ENCODE results near the gene ROBO2.
"Not testable (repeated sequence)": the region's sequence is repeated elsewhere in the genome, so short reads cannot be mapped to it uniquely, and the experiment has no call there.

The ROBO2 gene

GRCh38 chr3:77410334-77410733 lies 370.4 kb downstream of the ROBO2 start:
- not testable (repeated sequence) for H3K4me1 ChIP-seq (ENCODE audit: insufficient read depth, low read length); H2AFZ ChIP-seq (ENCODE audit: low read depth, low read length); H3K27me3 ChIP-seq (ENCODE audit: insufficient read depth, low read length); H3K4me3 ChIP-seq (ENCODE audit: low read length); H3K9me3 ChIP-seq (ENCODE audit: low read length); H3K36me3 ChIP-seq (ENCODE audit: insufficient read depth, low read length)

- Histone ChIP-seq H3K4me3 (ENCODE audit: low read length) (no peak overlapping the region), H3K9me3 (ENCODE audit: low read length) (no peaks in the 10 kb centered on the region), H3K27me3 (ENCODE audit: insufficient read depth, low read length) (no peaks in the 10 kb centered on the region), H3K36me3 (ENCODE audit: insufficient read depth, low read length) (no peaks in the 10 kb centered on the region), H3K4me1 (ENCODE audit: insufficient read depth, low read length) (no peaks in the 10 kb centered on the region), H2AFZ (ENCODE audit: low read depth, low read length) (no peak overlapping the region)
Observed at GRCh38 chr3:77411334-77411733, 371.4 kb downstream of the ROBO2 start.

- H3K27me3 ChIP-seq (ENCODE audit: insufficient read depth, low read length): no peaks in the 10 kb centered on the region
- H3K36me3 ChIP-seq (ENCODE audit: insufficient read depth, low read length): no peaks in the 10 kb centered on the region
- H3K4me3 ChIP-seq (ENCODE audit: low read length): no peak overlapping the region
- H3K4me1 ChIP-seq (ENCODE audit: insufficient read depth, low read length): no peaks in the 10 kb centered on the region
- H2AFZ ChIP-seq (ENCODE audit: low read depth, low read length): no peak overlapping the region
- no peaks in the 10 kb centered on the region for H3K9me3 ChIP-seq (ENCODE audit: low read length)
Observed at GRCh38 chr3:77412021-77412438, 372.1 kb downstream of the ROBO2 start.

DNA sequence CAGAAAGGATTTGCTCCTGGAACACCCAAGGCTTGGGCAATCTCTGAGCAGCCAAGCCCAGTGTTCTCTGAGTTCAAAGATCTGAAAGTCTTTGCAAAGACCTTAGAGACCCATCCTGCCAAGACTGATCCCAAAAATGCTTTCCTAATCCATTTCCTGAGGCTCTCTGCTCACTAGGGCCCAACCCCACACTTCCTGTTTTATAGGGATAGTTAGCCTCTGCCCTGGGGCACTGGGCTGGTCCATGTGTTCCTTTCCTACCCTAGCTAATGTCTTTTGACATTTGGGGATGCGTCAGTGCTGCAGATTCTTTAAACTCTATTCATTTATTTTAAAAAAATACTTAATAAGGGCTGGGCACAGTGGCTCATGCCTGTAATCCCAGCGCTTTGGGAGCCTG lies 372.7 kb downstream of the ROBO2 start:
- Histone ChIP-seq H3K36me3 (ENCODE audit: insufficient read depth, low read length) (no peaks in the 10 kb centered on the region), H2AFZ (ENCODE audit: low read depth, low read length) (no peak overlapping the region), H3K9me3 (ENCODE audit: low read length) (no peaks in the 10 kb centered on the region), H3K27me3 (ENCODE audit: insufficient read depth, low read length) (no peaks in the 10 kb centered on the region), H3K4me3 (ENCODE audit: low read length) (no peak overlapping the region), H3K4me1 (ENCODE audit: insufficient read depth, low read length) (no peaks in the 10 kb centered on the region)

DNA sequence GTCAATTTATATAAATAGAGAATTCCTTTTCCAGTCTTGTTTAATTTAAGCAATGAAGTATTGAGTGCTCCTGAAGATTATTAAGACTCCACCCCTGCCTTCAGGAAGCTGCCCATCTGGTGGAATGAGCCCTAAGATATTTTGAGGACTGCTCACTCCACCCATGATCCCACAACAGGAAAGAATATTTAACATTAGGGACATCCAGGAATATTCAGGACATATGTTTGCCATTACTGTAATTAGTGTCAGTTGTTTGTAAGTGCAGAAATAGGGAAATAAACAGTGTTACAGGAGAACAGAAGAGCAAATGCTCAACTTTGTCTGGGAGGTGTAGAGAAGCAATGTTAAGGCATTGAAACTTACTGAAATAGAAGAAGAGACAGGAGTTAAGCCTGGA lies 375.0 kb downstream of the ROBO2 start:
- Histone ChIP-seq H3K4me3 (ENCODE audit: low read length) (no peak overlapping the region), H3K9me3 (ENCODE audit: low read length) (no peaks in the 10 kb centered on the region), H3K4me1 (ENCODE audit: insufficient read depth, low read length) (no peaks in the 10 kb centered on the region), H2AFZ (ENCODE audit: low read depth, low read length) (no peak overlapping the region), H3K36me3 (ENCODE audit: insufficient read depth, low read length) (no peaks in the 10 kb centered on the region), H3K27me3 (ENCODE audit: insufficient read depth, low read length) (no peaks in the 10 kb centered on the region)

GRCh38 chr3:77420336-77420735 lies 380.4 kb downstream of the ROBO2 start:
- no peak overlapping the region for H3K4me3 ChIP-seq (ENCODE audit: low read length)
- H3K4me1 ChIP-seq (ENCODE audit: insufficient read depth, low read length): no peaks in the 10 kb centered on the region
- H2AFZ ChIP-seq (ENCODE audit: low read depth, low read length): no peak overlapping the region
- no peaks in the 10 kb centered on the region for H3K27me3 ChIP-seq (ENCODE audit: insufficient read depth, low read length)
- H3K9me3 ChIP-seq (ENCODE audit: low read length): no peaks in the 10 kb centered on the region
- H3K36me3 ChIP-seq (ENCODE audit: insufficient read depth, low read length): no peaks in the 10 kb centered on the region

DNA sequence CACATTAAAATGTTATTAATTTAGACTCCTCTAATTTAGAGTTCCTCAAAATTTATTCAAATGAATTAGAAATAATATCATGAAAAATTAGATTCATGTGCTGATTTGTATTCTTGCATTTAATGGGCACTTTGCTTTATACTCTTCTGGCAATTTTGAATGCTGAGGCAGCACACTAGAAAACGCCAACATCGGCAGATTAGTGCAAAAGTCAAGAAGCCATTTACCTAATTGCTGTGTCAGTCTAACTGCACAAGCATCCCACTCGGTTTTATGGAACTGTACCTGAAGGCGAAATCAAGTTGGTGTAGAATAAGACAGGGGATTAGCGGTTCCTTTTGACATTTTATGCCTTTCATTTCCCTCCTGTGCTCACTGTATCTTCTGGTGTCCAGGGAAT lies 382.0 kb downstream of the ROBO2 start:
- Histone ChIP-seq H3K4me1 (ENCODE audit: insufficient read depth, low read length) (no peaks in the 10 kb centered on the region), H2AFZ (ENCODE audit: low read depth, low read length) (no peak overlapping the region), H3K27me3 (ENCODE audit: insufficient read depth, low read length) (no peaks in the 10 kb centered on the region), H3K4me3 (ENCODE audit: low read length) (no peak overlapping the region), H3K36me3 (ENCODE audit: insufficient read depth, low read length) (no peaks in the 10 kb centered on the region), H3K9me3 (ENCODE audit: low read length) (no peaks in the 10 kb centered on the region)

DNA sequence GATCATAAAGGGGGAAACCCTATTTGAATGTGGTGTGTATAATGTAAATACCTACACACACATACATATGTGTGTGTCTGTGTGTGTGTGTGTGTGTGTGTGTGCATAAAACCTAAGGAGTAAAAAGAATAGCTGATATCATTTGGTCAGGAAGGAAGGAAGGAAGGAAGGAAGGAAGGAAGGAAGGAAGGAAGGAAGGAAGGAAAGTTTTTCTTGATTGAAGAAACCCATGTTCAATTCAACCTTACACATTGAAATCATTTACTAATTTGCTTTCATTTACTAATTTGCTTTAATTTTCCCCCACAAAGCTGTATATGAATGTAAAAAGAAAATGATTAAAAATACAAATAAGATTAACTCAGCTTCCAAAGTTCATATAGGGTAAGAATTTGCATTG lies 386.6 kb downstream of the ROBO2 start:
- no peaks in the 10 kb centered on the region for H3K27me3 ChIP-seq (ENCODE audit: insufficient read depth, low read length)
- no peak overlapping the region for H2AFZ ChIP-seq (ENCODE audit: low read depth, low read length)
- no peak overlapping the region for H3K4me3 ChIP-seq (ENCODE audit: low read length)
- H3K36me3 ChIP-seq (ENCODE audit: insufficient read depth, low read length): no peaks in the 10 kb centered on the region
- no peaks in the 10 kb centered on the region for H3K4me1 ChIP-seq (ENCODE audit: insufficient read depth, low read length)
- no peaks in the 10 kb centered on the region for H3K9me3 ChIP-seq (ENCODE audit: low read length)

GRCh38 chr3:77427528-77427927 lies 387.6 kb downstream of the ROBO2 start:
- Histone ChIP-seq H3K9me3 (ENCODE audit: low read length) (no peaks in the 10 kb centered on the region), H3K4me1 (ENCODE audit: insufficient read depth, low read length) (no peaks in the 10 kb centered on the region), H3K27me3 (ENCODE audit: insufficient read depth, low read length) (no peaks in the 10 kb centered on the region), H3K4me3 (ENCODE audit: low read length) (no peak overlapping the region), H2AFZ (ENCODE audit: low read depth, low read length) (no peak overlapping the region), H3K36me3 (ENCODE audit: insufficient read depth, low read length) (no peaks in the 10 kb centered on the region)

DNA sequence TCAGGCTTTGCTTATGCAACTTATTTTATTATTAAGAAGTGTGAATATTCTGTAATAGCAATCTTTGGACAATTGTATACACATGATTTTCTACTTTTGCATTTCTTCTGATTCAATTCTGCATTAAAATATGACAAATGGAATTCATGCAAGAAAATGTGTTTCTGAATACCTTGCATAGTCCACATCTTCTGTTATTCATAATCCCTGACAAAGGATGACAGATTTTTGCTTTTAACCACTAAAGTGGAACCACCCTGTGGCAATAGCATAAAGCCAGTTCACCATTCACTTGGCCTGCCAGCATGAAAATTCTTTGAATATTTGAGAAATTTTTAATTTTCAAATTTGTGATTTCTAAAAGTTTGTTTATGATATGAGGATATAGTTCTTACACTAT lies 397.0 kb downstream of the ROBO2 start:
- Histone ChIP-seq H3K4me1 (ENCODE audit: insufficient read depth, low read length) (no peaks in the 10 kb centered on the region), H3K27me3 (ENCODE audit: insufficient read depth, low read length) (no peaks in the 10 kb centered on the region), H3K9me3 (ENCODE audit: low read length) (no peaks in the 10 kb centered on the region)

DNA sequence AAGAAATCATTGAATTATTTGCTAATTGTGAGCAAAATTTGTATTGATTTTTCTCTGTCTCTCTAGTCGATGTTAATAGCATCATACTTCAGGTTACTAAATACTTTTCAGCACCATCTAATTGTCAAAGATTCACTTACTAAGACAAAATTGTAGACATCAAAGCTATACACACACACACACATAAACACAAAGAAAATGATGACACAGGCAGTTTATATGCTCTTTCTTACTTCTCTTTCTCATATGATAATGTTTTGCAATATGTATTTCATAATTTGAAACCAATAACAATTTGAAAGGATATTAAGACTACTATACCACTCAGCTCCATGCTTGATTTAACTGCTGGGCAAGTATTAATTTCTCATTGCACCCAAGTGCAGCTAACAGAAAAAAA lies 406.2 kb downstream of the ROBO2 start:
- H3K36me3 ChIP-seq (ENCODE audit: insufficient read depth, low read length): no peaks in the 10 kb centered on the region
- H2AFZ ChIP-seq (ENCODE audit: low read depth, low read length): no peak overlapping the region
- H3K4me3 ChIP-seq (ENCODE audit: low read length): no peak overlapping the region
- no peaks in the 10 kb centered on the region for H3K4me1 ChIP-seq (ENCODE audit: insufficient read depth, low read length)
- H3K9me3 ChIP-seq (ENCODE audit: low read length): no peaks in the 10 kb centered on the region
- no peaks in the 10 kb centered on the region for H3K27me3 ChIP-seq (ENCODE audit: insufficient read depth, low read length)

More for the DNA sequence above, 397.0 kb downstream of the ROBO2 start:
- no peak overlapping the region for H3K4me3 ChIP-seq (ENCODE audit: low read length)
- no peak overlapping the region for H2AFZ ChIP-seq (ENCODE audit: low read depth, low read length)
- no peaks in the 10 kb centered on the region for H3K36me3 ChIP-seq (ENCODE audit: insufficient read depth, low read length)

DNA sequence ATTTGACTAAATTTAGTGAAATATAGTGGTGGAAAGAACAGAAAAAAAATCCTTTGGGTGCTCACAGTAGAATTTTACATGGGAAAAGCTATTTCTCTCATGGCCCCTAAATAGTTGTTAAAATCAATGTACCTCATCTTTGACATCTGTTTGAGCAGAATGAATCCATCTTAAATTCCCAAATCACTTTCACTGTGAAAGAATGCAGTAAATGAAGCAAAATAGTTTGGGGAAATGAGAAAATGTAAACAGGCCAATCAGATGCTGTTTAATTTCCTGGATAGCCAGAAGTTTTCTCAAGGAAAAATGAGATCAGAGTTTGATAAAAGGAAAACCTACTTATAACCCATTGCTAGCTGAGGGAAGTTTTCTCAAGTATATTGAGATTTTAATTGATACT lies 406.9 kb downstream of the ROBO2 start:
- no peaks in the 10 kb centered on the region for H3K4me1 ChIP-seq (ENCODE audit: insufficient read depth, low read length)
- H3K4me3 ChIP-seq (ENCODE audit: low read length): no peak overlapping the region
- H3K27me3 ChIP-seq (ENCODE audit: insufficient read depth, low read length): no peaks in the 10 kb centered on the region
- H3K9me3 ChIP-seq (ENCODE audit: low read length): no peaks in the 10 kb centered on the region
- no peak overlapping the region for H2AFZ ChIP-seq (ENCODE audit: low read depth, low read length)
- no peaks in the 10 kb centered on the region for H3K36me3 ChIP-seq (ENCODE audit: insufficient read depth, low read length)

- no peaks in the 10 kb centered on the region for H3K4me1 ChIP-seq (ENCODE audit: insufficient read depth, low read length)
- no peaks in the 10 kb centered on the region for H3K27me3 ChIP-seq (ENCODE audit: insufficient read depth, low read length)
- no peaks in the 10 kb centered on the region for H3K36me3 ChIP-seq (ENCODE audit: insufficient read depth, low read length)
- no peak overlapping the region for H3K4me3 ChIP-seq (ENCODE audit: low read length)
- no peak overlapping the region for H2AFZ ChIP-seq (ENCODE audit: low read depth, low read length)
- H3K9me3 ChIP-seq (ENCODE audit: low read length): no peaks in the 10 kb centered on the region
Observed at GRCh38 chr3:77449459-77450350, 409.8 kb downstream of the ROBO2 start.

DNA sequence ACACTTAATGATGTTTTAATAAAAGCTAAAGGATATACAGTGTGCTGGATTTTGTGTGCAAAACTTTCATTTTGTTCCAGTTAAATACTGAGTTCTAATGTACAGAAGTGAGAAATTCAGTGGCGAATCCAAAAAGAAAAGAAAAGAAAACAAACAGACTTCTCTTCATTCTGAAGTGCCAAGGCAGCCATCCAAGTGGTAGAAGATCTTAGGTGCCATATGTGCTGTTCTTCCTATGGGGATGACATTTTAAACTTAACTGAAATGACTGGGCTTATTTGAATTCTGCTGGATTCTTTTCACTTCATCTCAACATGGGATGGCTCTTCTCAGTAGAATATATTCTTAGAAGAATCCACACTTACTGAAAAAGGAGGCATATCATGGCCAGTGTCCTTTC lies 416.5 kb downstream of the ROBO2 start:
- Histone ChIP-seq H3K4me1 (ENCODE audit: insufficient read depth, low read length) (no peaks in the 10 kb centered on the region), H3K36me3 (ENCODE audit: insufficient read depth, low read length) (no peaks in the 10 kb centered on the region), H2AFZ (ENCODE audit: low read depth, low read length) (no peak overlapping the region), H3K27me3 (ENCODE audit: insufficient read depth, low read length) (no peaks in the 10 kb centered on the region), H3K4me3 (ENCODE audit: low read length) (no peak overlapping the region), H3K9me3 (ENCODE audit: low read length) (no peaks in the 10 kb centered on the region)

Data from neuron (in vitro differentiated cells).